Keratinocyte (primary cell): ENCODE results near the gene ZCCHC24. TPM values are rescaled to one million over a fixed set of nuclear protein-coding genes. Genes with fewer than 3 reads are reported as not detected.

Experiments
- DNase-seq: peaks from one replicate; pipeline ENCODE4 v3.0.0-alpha.2; 2011; ENCODE audit warnings: low read depth, missing footprints, low spot score
- FAIRE-seq: peaks from 2 replicates; lab custom pipeline; 2011; peaks lifted over from hg19 to GRCh38; lab: Jason Lieb, UNC
- H2AFZ ChIP-seq: 2 replicates; pipeline ENCODE4 v1.6.0; 2012; ENCODE audit warnings: low read length, control low read depth, inconsistent platforms; ENCODE audit not compliant: control insufficient read depth
- H3K27ac ChIP-seq: 2 replicates; pipeline ENCODE4 v1.5.1; 2011; ENCODE audit warnings: low read length; ENCODE audit not compliant: control insufficient read depth, insufficient read depth
- H3K27me3 ChIP-seq: 3 replicates; pipeline ENCODE4 v1.6.0; 2011; ENCODE audit warnings: low read length; ENCODE audit not compliant: control insufficient read depth, insufficient read depth; ENCODE audit errors: extremely low read depth
- H3K36me3 ChIP-seq, 2 experiments: 2 replicates in 1 of 2; 3 replicates in 1 of 2; pipeline ENCODE4 v1.5.1; 2011; ENCODE audit warnings: low read length in 2 of 2, mild to moderate bottlenecking in 1 of 2; ENCODE audit not compliant: control insufficient read depth in 2 of 2, insufficient read depth in 2 of 2; ENCODE audit errors: extremely low read depth in 1 of 2
- H3K4me1 ChIP-seq: 3 replicates; pipeline ENCODE4 v1.5.1; 2011; ENCODE audit warnings: low read length; ENCODE audit not compliant: control insufficient read depth, insufficient read depth; ENCODE audit errors: extremely low read depth
- H3K4me2 ChIP-seq: 3 replicates; pipeline ENCODE4 v1.6.0; 2011; ENCODE audit warnings: low read depth, low read length; ENCODE audit not compliant: control insufficient read depth, insufficient read depth; ENCODE audit errors: extremely low read depth
- H3K4me3 ChIP-seq, 3 experiments: fragments of 200-600 bp in 1 of 3; sonication (generic) in 1 of 3; 2 replicates in 2 of 3; 3 replicates in 1 of 3; pipeline ENCODE4 v1.5.1; 2011 to 2016; ENCODE audit warnings: low read length in 3 of 3, mild to moderate bottlenecking in 3 of 3, control low read depth in 2 of 3, inconsistent platforms in 1 of 3, low read depth in 1 of 3, mixed read lengths in 1 of 3, mixed run types in 1 of 3, moderate library complexity in 1 of 3; ENCODE audit not compliant: control insufficient read depth in 2 of 3, insufficient read depth in 2 of 3; ENCODE audit errors: extremely low read depth in 1 of 3
- H3K79me2 ChIP-seq: 2 replicates; pipeline ENCODE4 v1.6.0; 2012; ENCODE audit warnings: low read length; ENCODE audit not compliant: control insufficient read depth, insufficient read depth
- H3K9ac ChIP-seq: 3 replicates; pipeline ENCODE4 v1.6.0; 2011; ENCODE audit warnings: low read length; ENCODE audit not compliant: control insufficient read depth, insufficient read depth; ENCODE audit errors: extremely low read depth
- H3K9me1 ChIP-seq: 3 replicates; pipeline ENCODE4 v1.6.0; 2011; ENCODE audit warnings: low read length; ENCODE audit not compliant: control insufficient read depth, insufficient read depth; ENCODE audit errors: extremely low read depth
- H3K9me3 ChIP-seq: 2 replicates; pipeline ENCODE4 v1.5.1; 2012; ENCODE audit warnings: low read depth, low read length; ENCODE audit not compliant: control insufficient read depth
- H4K20me1 ChIP-seq: 3 replicates; pipeline ENCODE4 v1.6.0; 2011; ENCODE audit warnings: low read length; ENCODE audit not compliant: control insufficient read depth, insufficient read depth; ENCODE audit errors: extremely low read depth
- CTCF ChIP-seq, 3 experiments: IDR thresholded peaks in 1 of 3; conservative IDR thresholded peaks in 1 of 3; optimal IDR thresholded peaks in 1 of 3; 2 replicates in 2 of 3; 3 replicates in 1 of 3; pipeline versions ENCODE3 to v1.5.1; 2011; ENCODE audit warnings: low read length in 3 of 3, mild to moderate bottlenecking in 3 of 3, moderate library complexity in 2 of 3, control low read depth in 1 of 3, inconsistent platforms in 1 of 3; ENCODE audit not compliant: insufficient read depth in 2 of 3; ENCODE audit errors: extremely low read depth in 1 of 3
- EZH2 ChIP-seq: IDR thresholded peaks from one replicate; pipeline ENCODE4 v1.6.1; 2012; ENCODE audit warnings: inconsistent platforms, mild to moderate bottlenecking, low read length, moderate library complexity
- dilution Hi-C: fragments of 300-500 bp; cut with MboI; formaldehyde crosslinking; loops from one replicate; pipeline ENCODE4 v1.7.0; 2020; ENCODE audit warnings: low sequenced_read_pairs; ENCODE audit not compliant: extremely low pct_ligation_motif_present
- polyA plus RNA-seq, 5 experiments: library from polyadenylated mRNA; depleted of rRNA in 3 of 5; stranded (reverse) in 3 of 5; stranded (forward) in 1 of 5; unstranded in 1 of 5; fragments of >200 nt; gene quantifications; 1 replicate in 1 of 5; 2 replicates in 3 of 5; 3 replicates in 1 of 5; pipeline versions ENCODE4 v1.2.1 to v1.2.3, GENCODE V29; 2011 to 2012; ENCODE audit warnings: missing spikeins in 2 of 5, low read depth in 1 of 5, low replicate concordance in 1 of 5

The ZCCHC24 gene
- polyA plus RNA-seq, 1 donor (not counting 4 experiments of a cell fraction or from before 2014, with no cell fraction given): 0.96 TPM

- no peak for DNase-seq
- Histone ChIP-seq H3K4me1 (peaks cover 19% of the 10 kb centered on the region), H2AFZ (no peak overlapping the region), H3K27me3 (peaks cover 9% of the 10 kb centered on the region), H3K9me1 (no peaks in the 10 kb centered on the region), H3K79me2 (no peaks in the 10 kb centered on the region), H3K36me3 (no peaks in the 10 kb centered on the region), H3K9ac (no peak overlapping the region), H3K9me3 (no peaks in the 10 kb centered on the region), H3K27ac (no peak overlapping the region), H3K4me3 (no peak overlapping the region), H3K4me2 (peak overlapping the region; percentile 14), H4K20me1 (peaks cover 4% of the 10 kb centered on the region)
- TF ChIP-seq EZH2 (no peak), CTCF (optimal IDR thresholded peaks at IDR 0.05 in 1 of 3, IDR thresholded peaks at IDR 0.05 in 1 of 3, conservative IDR thresholded peaks at IDR 0.05 in 1 of 3; ENCODE audit: extremely low read depth in 1 of 3, insufficient read depth in 2 of 3, low read length in 3 of 3) (no peak)
- dilution Hi-C loops: no loop called here
- peak; percentile 20 for FAIRE-seq
Observed at GRCh38 chr10:79437111-79437814, 8.2 kb downstream of the ZCCHC24 start.

GRCh38 chr10:79436850-79437103, 8.6 kb downstream of the ZCCHC24 start:
- H3K9me3 ChIP-seq: no peaks in the 10 kb centered on the region
- H3K4me2 ChIP-seq: no peak overlapping the region
- peaks cover 9% of the 10 kb centered on the region for H3K27me3 ChIP-seq
- H3K27ac ChIP-seq: no peak overlapping the region
- FAIRE-seq (no peak), DNase-seq (no peak)
- H2AFZ ChIP-seq: no peak overlapping the region
- H3K36me3 ChIP-seq: no peaks in the 10 kb centered on the region
- H4K20me1 ChIP-seq: peaks cover 4% of the 10 kb centered on the region
- no peak overlapping the region for H3K9ac ChIP-seq
- TF ChIP-seq CTCF (optimal IDR thresholded peaks at IDR 0.05 in 1 of 3, IDR thresholded peaks at IDR 0.05 in 1 of 3, conservative IDR thresholded peaks at IDR 0.05 in 1 of 3; ENCODE audit: extremely low read depth in 1 of 3, insufficient read depth in 2 of 3, low read length in 3 of 3) (no peak), EZH2 (no peak)
- no peak overlapping the region for H3K4me3 ChIP-seq
- H3K79me2 ChIP-seq: no peaks in the 10 kb centered on the region
- no peaks in the 10 kb centered on the region for H3K9me1 ChIP-seq
- peaks cover 19% of the 10 kb centered on the region for H3K4me1 ChIP-seq
- dilution Hi-C loops: no loop called here
